Gastroesophageal sphincter (tissue), 4 donors: Measurements from ENCODE around the gene C14orf132. TPM values are rescaled to one million over a fixed set of nuclear protein-coding genes. Genes with fewer than 3 reads are reported as not detected.

ENCODE experiments used
- ATAC-seq: fragments of 150-250 bp; one replicate; pipeline ENCODE4 v1.9.1; 2016; ENCODE audit warnings: mild to moderate bottlenecking, moderate library complexity
- H3K27ac ChIP-seq, 4 donors: fragments of 200-600 bp; sonication (generic) in 3 of 4; 1 replicate in 3 of 4; 2 replicates in 1 of 4; pipeline ENCODE4 v1.5.1; 2016 to 2019
- H3K27me3 ChIP-seq: fragments of 200-600 bp; sonication (generic); one replicate; pipeline ENCODE4 v1.5.1; 2019
- H3K36me3 ChIP-seq, 2 donors: fragments of 200-600 bp; sonication (generic); one replicate each; pipeline ENCODE4 v1.5.1; 2019; ENCODE audit warnings: control low read depth in 1 of 2
- H3K4me1 ChIP-seq, 3 donors: fragments of 200-600 bp; sonication (generic); 1 replicate in 2 of 3; 2 replicates in 1 of 3; pipeline ENCODE4 v1.5.1; 2016 to 2019; ENCODE audit warnings: control low read depth in 2 of 3
- H3K4me3 ChIP-seq, 2 donors: fragments of 200-600 bp; sonication (generic); one replicate each; pipeline ENCODE4 v1.5.1; 2019; ENCODE audit warnings: mild to moderate bottlenecking in 1 of 2, moderate library complexity in 1 of 2
- H3K9me3 ChIP-seq, 3 donors: fragments of 200-600 bp; sonication (generic); one replicate each; pipeline ENCODE4 v1.5.1; 2017 to 2019; ENCODE audit warnings: control low read depth in 2 of 3
- CTCF ChIP-seq, 4 experiments: fragments of 200-600 bp in 2 of 4; fragments of 450-650 bp in 2 of 4; sonication (generic) in 1 of 4; IDR thresholded peaks; one replicate each; pipeline ENCODE4 v1.5.1; 2017 to 2019; ENCODE audit warnings: antibody characterized with exemption in 4 of 4, mild to moderate bottlenecking in 2 of 4, moderate library complexity in 2 of 4
- EP300 ChIP-seq: sonication (generic); formaldehyde crosslinking; IDR thresholded peaks from one replicate; pipeline ENCODE4 v1.6.1; 2017; ENCODE audit warnings: antibody characterized with exemption, mild to moderate bottlenecking
- POLR2A ChIP-seq, 2 donors: fragments of 450-650 bp; IDR thresholded peaks; one replicate each; pipeline ENCODE4 v1.6.1; 2017; ENCODE audit warnings: antibody characterized with exemption in 2 of 2, mild to moderate bottlenecking in 2 of 2, moderate library complexity in 1 of 2
- POLR2AphosphoS5 ChIP-seq: sonication (generic); formaldehyde crosslinking; IDR thresholded peaks from one replicate; pipeline ENCODE4 v1.6.1; 2017; ENCODE audit warnings: antibody characterized with exemption
- whole genome bisulfite sequencing, 2 donors: methylation state at CpG; one replicate each; pipeline ENCODE4 v1.1.5; 2018; ENCODE audit warnings: low coverage in 1 of 2; 5-methylcytosine and 5-hydroxymethylcytosine counted together
- total RNA-seq, 4 donors: library from RNA; depleted of rRNA; stranded (reverse); fragments of >200 nt; gene quantifications; one replicate each; pipeline ENCODE4 v1.1.0, GENCODE V29; 2016

Gene C14orf132
- total RNA-seq, 4 donors from 2014 or later = 52.0 to 135 (median 74.6) TPM

GRCh38 chr14:96058576-96059200, 19.5 kb downstream of the C14orf132 start:
- H3K9me3 ChIP-seq = no peaks in the 10 kb centered on the region
- TF ChIP-seq CTCF (IDR thresholded peaks at IDR 0.05) (no peak), POLR2AphosphoS5 (no peak), EP300 (no peak), POLR2A (IDR thresholded peaks at IDR 0.05) (no peak)

GRCh38 chr14:96059519-96060135, 20.5 kb downstream of the C14orf132 start:
- peaks cover 0 to 6% of the 10 kb centered on the region in 2 donors for H3K36me3 ChIP-seq
- no peaks in the 10 kb centered on the region for H3K27me3 ChIP-seq
- peaks cover 0 to 33% (median 0%) of the 10 kb centered on the region in 3 donors for H3K4me1 ChIP-seq
- H3K27ac ChIP-seq = no peak overlapping the region
- WGBS, 2 donors = 100% methylated on average over 1 to 2 of the region's 3 CpGs
- no peak for TF ChIP-seq CTCF (IDR thresholded peaks at IDR 0.05)
- TF ChIP-seq POLR2A (IDR thresholded peaks at IDR 0.05) = no peak
- TF ChIP-seq POLR2AphosphoS5 = no peak
- TF ChIP-seq EP300 = no peak
- H3K9me3 ChIP-seq = no peaks in the 10 kb centered on the region
- no peak overlapping the region for H3K4me3 ChIP-seq
- ATAC-seq = no peak

More at GRCh38 chr14:96058576-96059200, 19.5 kb downstream of the C14orf132 start:
- WGBS, 2 donors = 67% methylated on average over 1 of the region's 5 CpGs; no CpG with 5 or more reads in 1 of the 2 donors
- no peak for ATAC-seq
- Histone ChIP-seq H3K4me3 (no peak overlapping the region), H3K27ac (no peak overlapping the region), H3K36me3 (peaks cover 0 to 6% of the 10 kb centered on the region in 2 donors), H3K27me3 (no peaks in the 10 kb centered on the region), H3K4me1 (peaks cover 0 to 42% (median 1%) of the 10 kb centered on the region in 3 donors)

- no peak for ATAC-seq
- peaks cover 0 to 6% of the 10 kb centered on the region in 2 donors for H3K36me3 ChIP-seq
- no peak overlapping the region for H3K27ac ChIP-seq
- TF ChIP-seq POLR2A (IDR thresholded peaks at IDR 0.05) (no peak), EP300 (no peak)
- no peaks in the 10 kb centered on the region for H3K9me3 ChIP-seq
- peaks cover 0 to 25% (median 0%) of the 10 kb centered on the region in 3 donors for H3K4me1 ChIP-seq
- no peaks in the 10 kb centered on the region for H3K27me3 ChIP-seq
- 67 to 78% methylated on average over 2 to 6 of the region's 7 CpGs for WGBS, 2 donors
- no peak overlapping the region for H3K4me3 ChIP-seq
Measured at GRCh38 chr14:96060186-96060933, 21.2 kb downstream of the C14orf132 start.

- no peak overlapping the region for H3K4me3 ChIP-seq
- no peak for TF ChIP-seq POLR2AphosphoS5
- H3K4me1 ChIP-seq = peaks cover 0 to 21% (median 3%) of the 10 kb centered on the region in 3 donors
- H3K27ac ChIP-seq = no peak overlapping the region
- 87 to 93% methylated on average over 4 of the region's 4 CpGs for WGBS, 2 donors
- ATAC-seq = no peak
- no peaks in the 10 kb centered on the region for H3K9me3 ChIP-seq
- peaks cover 0 to 6% of the 10 kb centered on the region in 2 donors for H3K36me3 ChIP-seq
- no peaks in the 10 kb centered on the region for H3K27me3 ChIP-seq
Measured at GRCh38 chr14:96062010-96062409, 22.8 kb downstream of the C14orf132 start.

GRCh38 chr14:96062506-96062905, 23.3 kb downstream of the C14orf132 start:
- ATAC-seq = no peak
- Histone ChIP-seq H3K9me3 (no peaks in the 10 kb centered on the region), H3K36me3 (peaks cover 0 to 6% of the 10 kb centered on the region in 2 donors), H3K27ac (no peak overlapping the region), H3K27me3 (no peaks in the 10 kb centered on the region), H3K4me3 (no peak overlapping the region), H3K4me1 (peaks cover 0 to 21% (median 3%) of the 10 kb centered on the region in 3 donors)
- TF ChIP-seq POLR2A (IDR thresholded peaks at IDR 0.05) = no peak
- WGBS, 2 donors = 87 to 92% methylated on average over 6 of the region's 6 CpGs

GRCh38 chr14:96064866-96065265, 25.7 kb downstream of the C14orf132 start:
- H3K27me3 ChIP-seq = no peaks in the 10 kb centered on the region
- no peak for TF ChIP-seq POLR2AphosphoS5
- no peak for TF ChIP-seq EP300
- TF ChIP-seq POLR2A (IDR thresholded peaks at IDR 0.05) = no peak
- no peak for TF ChIP-seq CTCF (IDR thresholded peaks at IDR 0.05)
- H3K9me3 ChIP-seq = no peaks in the 10 kb centered on the region
- H3K4me3 ChIP-seq = no peak overlapping the region
- H3K36me3 ChIP-seq = peaks cover 0 to 3% of the 10 kb centered on the region in 2 donors
- ATAC-seq = no peak
- peaks cover 0 to 21% (median 3%) of the 10 kb centered on the region in 3 donors for H3K4me1 ChIP-seq
- no peak overlapping the region for H3K27ac ChIP-seq
- 93 to 97% methylated on average over 2 of the region's 5 CpGs for WGBS, 2 donors
